ENCODE results near the gene KIAA0319L.
"Not testable (repeated sequence)": the region's sequence is repeated elsewhere in the genome, so short reads cannot be mapped to it uniquely, and the experiment has no call there.

The KIAA0319L gene

DNA sequence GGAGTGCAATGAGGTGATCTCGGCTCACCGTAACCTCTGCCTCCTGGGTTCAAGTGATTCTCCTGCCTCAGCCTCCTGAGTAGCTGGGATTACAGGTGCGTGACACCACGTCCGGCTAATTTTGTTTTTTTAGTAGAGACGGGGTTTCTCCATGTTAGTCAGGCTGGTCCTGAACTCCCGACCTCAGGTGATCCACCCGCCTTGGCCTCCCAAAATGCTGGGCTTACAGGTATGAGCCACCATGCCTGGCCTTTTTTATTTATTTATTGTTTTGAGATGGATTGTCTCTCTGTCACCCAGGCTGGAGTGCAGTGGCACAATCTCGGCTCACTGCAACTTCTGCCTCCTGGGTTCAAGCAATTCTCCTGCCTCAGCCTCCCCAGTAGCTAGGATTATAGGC, 24.4 kb upstream of the KIAA0319L start:
- not testable (repeated sequence) for DNase-seq (ENCODE audit: low read depth in 3 of 3, low spot score in 1 of 3)

DNA sequence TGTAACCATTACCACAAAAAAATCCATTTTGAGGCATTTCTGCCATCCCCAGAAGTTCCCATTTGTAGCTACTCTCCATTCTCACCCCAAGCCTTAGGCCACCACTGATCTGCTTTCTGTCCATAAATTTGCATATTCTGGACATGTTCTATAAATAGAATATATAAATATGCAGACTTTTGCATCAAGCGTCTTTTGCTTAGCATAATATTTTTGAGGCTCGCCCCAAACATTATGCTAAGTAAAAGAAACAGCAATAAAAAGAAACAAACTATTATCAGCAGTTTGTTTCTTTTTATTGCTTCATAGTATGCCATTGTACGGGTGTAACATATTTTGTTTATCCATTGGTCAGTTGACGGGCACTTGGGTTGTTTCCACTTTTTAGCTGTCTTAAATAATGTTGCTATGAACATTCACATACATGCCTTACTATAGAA, 23.8 kb upstream of the KIAA0319L start:
- no peak for DNase-seq (ENCODE audit: low read depth in 3 of 3, low spot score in 1 of 3)

DNA sequence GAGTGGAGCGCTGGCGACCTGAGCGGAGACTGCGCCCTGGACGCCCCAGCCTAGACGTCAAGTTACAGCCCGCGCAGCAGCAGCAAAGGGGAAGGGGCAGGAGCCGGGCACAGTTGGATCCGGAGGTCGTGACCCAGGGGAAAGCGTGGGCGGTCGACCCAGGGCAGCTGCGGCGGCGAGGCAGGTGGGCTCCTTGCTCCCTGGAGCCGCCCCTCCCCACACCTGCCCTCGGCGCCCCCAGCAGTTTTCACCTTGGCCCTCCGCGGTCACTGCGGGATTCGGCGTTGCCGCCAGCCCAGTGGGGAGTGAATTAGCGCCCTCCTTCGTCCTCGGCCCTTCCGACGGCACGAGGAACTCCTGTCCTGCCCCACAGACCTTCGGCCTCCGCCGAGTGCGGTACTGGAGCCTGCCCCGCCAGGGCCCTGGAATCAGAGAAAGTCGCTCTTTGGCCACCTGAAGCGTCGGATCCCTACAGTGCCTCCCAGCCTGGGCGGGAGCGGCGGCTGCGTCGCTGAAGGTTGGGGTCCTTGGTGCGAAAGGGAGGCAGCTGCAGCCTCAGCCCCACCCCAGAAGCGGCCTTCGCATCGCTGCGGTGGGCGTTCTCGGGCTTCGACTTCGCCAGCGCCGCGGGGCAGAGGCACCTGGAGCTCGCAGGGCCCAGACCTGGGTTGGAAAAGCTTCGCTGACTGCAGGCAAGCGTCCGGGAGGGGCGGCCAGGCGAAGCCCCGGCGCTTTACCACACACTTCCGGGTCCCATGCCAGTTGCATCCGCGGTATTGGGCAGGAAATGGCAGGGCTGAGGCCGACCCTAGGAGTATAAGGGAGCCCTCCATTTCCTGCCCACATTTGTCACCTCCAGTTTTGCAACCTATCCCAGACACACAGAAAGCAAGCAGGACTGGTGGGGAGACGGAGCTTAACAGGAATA, 20.1 kb upstream of the KIAA0319L start:
- peak in 2 of 3 donors; percentile 17 to 32 for DNase-seq (ENCODE audit: low read depth in 3 of 3, low spot score in 1 of 3)

DNA sequence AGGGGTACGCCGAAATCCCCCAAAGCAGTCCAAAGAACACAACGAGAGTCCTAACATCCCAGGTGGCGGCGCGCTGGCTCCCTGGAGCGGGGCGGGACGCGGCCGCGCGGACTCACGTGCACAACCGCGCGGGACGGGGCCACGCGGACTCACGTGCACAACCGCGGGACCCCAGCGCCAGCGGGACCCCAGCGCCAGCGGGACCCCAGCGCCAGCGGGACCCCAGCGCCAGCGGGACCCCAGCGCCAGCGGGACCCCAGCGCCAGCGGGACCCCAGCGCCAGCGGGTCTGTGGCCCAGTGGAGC, 19.5 kb upstream of the KIAA0319L start:
- DNase-seq (ENCODE audit: low read depth in 3 of 3, low spot score in 1 of 3) = not testable (repeated sequence)

DNA sequence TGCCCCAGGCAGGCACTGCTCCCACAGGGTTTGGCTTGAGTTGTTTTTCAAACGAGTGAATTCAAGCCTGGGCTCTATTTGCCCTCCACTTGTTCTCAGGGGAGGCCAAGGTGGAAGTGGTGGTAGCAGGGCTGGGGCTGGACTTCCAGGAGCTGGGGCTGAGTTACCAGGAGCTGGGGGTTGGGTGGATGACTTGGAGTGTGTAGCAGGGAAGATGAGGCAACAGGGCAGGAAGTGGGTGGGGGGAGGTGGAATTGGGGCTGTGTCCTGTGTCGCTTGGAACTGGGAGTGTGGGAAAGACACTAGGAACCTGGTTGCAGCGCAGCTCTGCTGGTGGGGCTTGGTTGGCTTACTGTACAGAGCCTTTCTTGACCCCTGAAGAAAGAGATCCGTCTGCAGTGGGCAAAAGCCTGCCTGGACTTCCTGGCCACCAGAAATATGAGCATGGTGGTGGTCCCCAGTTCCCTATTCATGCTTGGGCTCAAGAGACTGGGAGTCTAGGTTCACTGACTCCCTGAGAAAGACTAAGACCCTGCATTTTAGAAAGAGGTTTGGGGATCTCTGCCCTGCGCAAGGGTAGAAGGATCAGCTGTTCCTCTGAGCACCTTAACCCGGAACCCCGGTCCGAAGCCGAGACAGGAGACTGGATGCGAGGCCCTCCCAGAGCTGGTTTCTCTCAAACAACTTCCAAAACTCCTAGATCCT, 19.0 kb upstream of the KIAA0319L start:
- no peak for DNase-seq (ENCODE audit: low read depth in 3 of 3, low spot score in 1 of 3)

DNA sequence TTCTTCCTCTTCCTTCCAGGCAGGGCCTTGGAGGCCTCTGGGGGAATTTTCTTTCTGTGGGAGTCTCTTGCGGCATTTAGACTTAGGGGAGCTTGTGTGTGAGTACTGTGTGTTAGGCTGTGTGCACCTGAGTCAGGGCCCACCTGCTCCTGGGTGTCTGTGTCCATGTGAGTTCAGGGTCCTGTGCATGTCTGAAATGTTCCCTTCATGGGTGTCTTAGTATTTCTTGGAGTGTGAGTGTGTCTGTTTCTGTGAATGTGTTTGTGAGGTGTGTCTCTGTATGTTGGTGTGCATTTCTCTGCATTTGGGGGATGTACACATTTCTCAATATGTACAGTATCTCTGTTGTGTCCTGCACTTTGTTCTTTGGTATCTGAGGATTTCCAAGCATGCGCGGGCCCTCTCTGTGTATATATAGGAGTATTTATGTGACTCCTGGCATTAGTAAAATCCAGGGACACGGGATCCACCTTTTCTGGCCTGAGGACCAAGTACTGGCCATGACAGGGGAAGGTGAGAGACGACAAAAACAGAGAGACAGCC, 18.3 kb upstream of the KIAA0319L start:
- DNase-seq (ENCODE audit: low read depth in 3 of 3, low spot score in 1 of 3) = no peak

DNA sequence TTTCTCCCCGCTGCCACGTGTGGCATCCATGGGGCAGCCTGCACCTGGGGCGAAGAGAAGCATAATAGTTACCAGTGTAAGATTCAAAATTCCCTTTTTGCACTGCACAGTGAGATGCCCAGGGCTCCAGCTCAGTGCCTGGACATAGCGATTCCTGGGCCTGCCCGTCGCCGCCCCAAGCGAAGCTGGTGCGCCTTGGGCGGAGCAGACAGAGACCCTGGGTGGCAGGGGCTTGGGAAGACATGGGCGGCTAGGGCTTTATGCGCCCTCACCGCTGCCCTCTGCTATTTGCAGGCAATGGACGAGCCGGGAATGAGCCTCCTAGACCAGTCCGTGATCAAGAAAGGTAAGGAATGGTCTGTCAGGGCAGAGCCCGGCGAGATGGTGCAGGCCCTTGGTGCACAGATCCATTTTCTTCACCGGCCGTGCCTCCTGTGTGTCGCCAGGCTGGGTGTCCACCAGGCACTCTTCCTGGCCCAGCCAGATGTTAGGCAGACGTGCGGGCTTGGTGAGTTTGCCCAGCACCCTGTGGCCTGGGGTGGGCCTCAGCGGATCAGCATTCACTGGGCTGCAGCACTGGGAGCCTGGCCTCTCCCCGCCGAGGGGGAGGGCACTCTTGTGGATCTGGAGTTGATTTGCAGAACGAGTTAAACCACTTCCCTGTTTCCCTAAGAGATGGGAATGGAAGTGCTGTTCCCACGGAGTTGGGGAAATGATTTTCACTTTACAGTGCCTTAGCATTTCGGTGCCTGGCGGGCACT, 17.6 kb upstream of the KIAA0319L start:
- DNase-seq (ENCODE audit: low read depth in 3 of 3, low spot score in 1 of 3) = no peak

DNA sequence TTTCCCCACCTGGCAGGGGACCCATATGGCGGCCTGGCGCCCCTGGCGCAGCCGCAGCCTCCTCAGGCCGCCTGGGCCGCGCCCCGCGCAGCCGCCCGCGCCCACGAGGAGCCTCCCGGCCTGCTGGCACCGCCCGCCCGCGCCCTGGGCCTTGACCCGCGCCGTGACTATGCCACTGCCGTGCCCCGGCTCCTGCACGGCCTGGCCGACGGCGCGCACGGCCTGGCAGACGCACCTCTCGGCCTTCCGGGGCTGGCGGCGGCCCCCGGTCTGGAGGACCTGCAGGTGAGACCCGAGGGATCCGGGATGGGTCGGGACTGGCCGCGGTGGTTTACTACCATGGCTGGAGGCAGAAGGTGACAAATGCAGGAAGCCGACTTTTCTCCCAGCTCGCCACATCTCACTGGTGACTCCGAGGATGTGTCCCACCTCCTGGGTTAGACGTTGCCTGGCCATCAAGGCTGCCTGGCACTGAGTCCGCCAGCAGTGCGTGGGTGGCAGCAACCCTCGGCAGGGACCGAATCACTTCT, 17.0 kb upstream of the KIAA0319L start:
- no peak for DNase-seq (ENCODE audit: low read depth in 3 of 3, low spot score in 1 of 3)

DNA sequence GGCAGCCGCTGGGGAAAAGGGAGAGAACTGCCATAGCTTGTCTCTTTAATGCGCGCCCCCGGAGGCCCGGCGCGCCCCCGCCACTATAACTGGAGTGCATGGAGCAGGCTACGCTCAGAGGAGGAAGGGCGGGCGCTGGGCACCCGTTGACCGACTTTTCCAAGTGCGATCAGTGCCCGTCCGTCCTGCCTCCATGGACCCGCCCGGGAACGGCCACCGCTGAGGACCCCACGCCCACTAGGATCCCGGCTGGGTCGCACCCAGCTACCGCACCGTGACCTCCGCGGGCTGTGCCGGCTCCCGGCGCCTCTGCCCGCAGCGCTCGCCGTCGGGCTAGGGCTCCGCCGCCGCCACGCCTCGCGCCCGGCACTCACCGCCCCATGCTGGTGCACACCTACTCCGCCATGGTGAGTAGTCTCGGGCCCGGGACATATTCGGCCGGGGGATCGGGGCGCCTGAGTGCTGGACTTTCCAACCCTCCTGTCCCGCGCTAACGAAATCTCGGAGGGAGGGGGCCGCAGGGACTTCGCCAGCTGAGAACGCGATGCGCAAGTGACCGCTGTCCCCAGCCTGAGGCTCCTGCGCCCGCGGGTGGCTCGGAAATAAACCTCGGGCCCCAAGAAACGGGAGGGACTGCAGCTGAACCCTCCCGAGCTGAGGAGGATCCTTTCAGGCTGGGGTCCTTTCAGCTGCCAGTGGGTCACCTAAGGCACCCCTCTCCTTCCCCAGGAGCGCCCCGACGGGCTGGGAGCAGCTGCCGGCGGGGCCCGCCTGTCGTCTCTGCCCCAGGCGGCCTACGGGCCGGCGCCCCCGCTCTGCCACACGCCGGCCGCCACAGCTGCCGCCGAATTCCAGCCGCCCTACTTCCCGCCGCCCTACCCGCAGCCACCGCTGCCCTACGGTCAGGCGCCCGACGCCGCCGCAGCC, 16.3 kb upstream of the KIAA0319L start, which contains the start of gene TFAP2E:
Gene TFAP2E, plus strand, starts transcription at position 117 of the 927 bp plus-strand sequence. Its CDS starts 264 bp downstream, at position 381.
- DNase-seq (ENCODE audit: low read depth in 3 of 3, low spot score in 1 of 3) = no peak

DNA sequence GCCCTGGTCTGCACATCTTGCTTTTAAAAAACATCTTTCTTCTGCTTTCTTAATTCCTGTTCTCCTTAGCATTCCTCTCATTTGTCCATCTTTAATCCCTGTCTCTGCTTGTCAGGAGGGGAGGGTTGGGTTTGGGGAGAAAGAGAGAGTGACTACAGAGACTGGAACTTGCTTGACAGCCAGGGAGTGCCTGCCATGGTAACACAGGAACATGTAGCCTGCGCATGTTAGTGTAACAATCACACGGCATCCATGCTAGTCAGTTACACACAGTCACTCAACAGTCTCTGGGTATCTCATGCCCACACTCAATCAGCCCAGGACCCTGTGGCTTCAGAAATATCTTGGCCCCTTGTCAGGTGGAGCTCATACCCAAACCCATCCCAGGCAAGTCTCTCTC, 15.1 kb upstream of the KIAA0319L start:
- no peak for DNase-seq (ENCODE audit: low read depth in 3 of 3, low spot score in 1 of 3)

DNA sequence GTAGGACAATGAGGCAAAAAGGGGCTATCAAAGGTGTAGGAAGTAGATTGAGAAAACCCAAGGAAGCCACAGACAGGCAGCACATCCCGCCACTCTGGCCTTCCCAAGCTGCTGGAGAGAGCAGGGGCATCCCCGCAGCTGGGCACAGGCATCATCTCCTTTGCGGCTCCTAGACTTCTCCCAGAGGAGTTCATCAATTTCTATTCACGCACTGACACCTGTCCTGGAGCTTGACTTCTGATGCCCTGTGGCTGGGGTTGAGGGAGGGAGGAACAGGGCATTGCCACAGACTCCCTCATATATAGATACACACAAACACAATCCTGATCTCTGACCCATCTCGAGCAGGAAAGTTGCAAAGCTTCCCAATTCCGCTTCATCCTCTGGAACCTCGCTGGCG, 14.1 kb upstream of the KIAA0319L start:
- no peak for DNase-seq (ENCODE audit: low read depth in 3 of 3, low spot score in 1 of 3)

DNA sequence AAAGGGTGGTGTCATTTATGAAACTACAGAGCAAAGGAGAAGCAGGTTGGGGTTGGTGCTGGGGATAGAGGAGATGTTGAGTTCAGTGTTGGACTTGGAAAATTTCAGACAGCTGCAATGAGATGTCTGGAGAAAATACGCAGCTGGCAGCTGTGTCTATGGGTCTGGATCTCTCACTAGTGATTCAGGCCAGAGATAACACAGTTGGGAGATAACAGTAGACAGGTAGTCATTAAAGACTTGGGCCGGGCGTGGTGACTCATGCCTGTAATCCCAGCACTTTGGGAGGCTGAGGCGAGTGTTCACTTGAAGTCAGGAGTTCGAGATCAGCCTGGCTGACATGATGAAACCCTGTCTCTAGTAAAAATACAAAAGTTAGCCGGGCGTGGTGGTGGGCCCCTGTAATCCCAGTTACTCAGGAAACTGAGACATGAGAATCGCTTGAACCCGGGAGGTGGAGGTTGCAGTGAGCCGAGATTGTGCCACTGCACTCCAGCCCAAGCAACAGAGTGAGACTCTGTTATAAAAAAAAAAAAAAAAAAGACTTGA, 13.5 kb upstream of the KIAA0319L start:
- DNase-seq (ENCODE audit: low read depth in 3 of 3, low spot score in 1 of 3) = no peak

DNA sequence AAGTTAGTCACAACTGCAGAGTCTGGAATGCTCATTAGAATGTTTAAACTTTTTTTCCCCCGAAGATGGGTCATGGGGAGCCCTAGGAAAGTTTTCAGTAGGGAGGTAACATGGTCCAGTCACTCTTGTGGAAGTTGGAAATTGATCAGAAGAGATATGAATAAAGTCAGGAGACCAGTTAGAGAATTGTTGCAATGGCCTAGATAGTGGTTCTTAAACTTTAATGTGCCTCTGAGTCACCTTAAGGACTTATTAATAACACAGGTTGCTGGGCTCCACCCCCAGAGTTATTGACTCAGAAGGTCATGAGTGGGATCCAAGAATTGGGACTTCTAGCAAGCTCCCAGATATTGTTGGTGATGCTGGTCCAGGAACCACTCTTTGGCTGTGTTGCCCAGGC, 12.7 kb upstream of the KIAA0319L start:
- no peak for DNase-seq (ENCODE audit: low read depth in 3 of 3, low spot score in 1 of 3)

DNA sequence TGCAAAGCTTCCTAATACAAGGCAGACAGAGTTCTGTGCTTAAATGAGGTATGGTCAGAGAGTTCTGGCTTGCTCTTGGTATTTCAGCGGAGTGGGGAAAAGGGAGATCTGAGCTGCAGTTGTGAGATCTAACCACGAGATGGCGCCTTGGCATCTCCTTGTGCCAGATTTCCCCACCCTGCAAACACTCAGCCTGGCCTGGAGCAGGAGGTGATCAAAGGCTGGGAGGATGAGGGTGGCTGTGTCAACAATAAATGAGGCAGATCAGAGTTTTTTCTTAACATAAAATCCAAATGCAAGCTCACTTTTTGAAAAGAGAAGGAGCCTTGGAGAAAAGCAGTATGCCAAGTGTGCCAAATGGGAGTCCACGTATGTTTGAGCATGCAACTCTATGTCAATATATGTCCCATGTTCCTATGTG, 11.8 kb upstream of the KIAA0319L start:
- peak in 2 of 3 donors; percentile 21 to 49 for DNase-seq (ENCODE audit: low read depth in 3 of 3, low spot score in 1 of 3)

DNA sequence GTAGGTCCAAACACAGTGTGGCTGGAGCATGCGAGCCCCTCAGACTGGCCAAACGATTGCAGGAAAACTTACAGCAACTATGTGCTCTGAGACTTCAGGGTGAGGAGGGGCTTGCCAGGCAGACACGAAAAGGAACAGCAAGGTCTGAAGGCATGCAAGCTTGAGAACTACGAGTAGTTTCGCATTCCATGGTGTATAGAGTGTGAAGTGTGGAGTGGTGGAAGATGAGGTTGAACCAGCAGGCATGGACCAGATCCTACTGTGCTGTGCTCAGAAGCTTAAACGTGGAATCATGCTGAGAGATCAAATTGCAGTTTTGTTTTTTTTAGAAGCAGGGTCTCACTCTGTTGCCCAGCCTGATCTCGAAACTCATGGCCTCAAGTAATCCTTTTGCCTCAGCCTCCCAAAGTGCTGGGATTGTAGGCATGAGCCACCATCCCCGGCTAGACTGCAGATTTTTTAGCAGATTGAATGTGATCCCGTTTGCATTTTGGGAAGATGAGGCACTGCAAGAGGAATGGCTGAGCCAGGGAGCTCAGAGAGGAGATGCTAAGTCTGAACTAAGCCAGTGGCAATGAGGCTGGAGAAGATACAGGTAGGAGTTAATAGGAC, 10.8 kb upstream of the KIAA0319L start:
- no peak for DNase-seq (ENCODE audit: low read depth in 3 of 3, low spot score in 1 of 3)

DNA sequence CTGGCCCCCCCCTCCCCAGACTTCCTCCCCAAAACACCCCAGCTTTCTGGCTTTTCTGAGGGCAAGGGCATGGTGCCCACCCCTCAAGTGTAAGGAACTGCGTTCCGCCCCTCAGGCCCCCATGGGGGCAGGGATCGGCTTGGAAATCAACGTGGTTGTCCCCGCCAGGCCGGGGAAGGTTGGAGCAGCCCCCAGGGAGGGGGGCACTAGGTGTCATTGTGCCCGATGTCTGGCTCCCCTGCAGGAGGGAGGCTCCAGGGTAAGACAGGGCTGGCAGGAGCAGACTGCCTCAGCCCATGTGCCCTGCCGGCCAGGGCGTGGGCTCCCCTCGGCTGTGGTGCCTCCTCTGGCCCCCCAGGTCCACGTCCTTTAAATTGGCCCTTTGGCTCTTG, 8.5 kb upstream of the KIAA0319L start:
- DNase-seq (ENCODE audit: low read depth in 3 of 3, low spot score in 1 of 3) = no peak

DNA sequence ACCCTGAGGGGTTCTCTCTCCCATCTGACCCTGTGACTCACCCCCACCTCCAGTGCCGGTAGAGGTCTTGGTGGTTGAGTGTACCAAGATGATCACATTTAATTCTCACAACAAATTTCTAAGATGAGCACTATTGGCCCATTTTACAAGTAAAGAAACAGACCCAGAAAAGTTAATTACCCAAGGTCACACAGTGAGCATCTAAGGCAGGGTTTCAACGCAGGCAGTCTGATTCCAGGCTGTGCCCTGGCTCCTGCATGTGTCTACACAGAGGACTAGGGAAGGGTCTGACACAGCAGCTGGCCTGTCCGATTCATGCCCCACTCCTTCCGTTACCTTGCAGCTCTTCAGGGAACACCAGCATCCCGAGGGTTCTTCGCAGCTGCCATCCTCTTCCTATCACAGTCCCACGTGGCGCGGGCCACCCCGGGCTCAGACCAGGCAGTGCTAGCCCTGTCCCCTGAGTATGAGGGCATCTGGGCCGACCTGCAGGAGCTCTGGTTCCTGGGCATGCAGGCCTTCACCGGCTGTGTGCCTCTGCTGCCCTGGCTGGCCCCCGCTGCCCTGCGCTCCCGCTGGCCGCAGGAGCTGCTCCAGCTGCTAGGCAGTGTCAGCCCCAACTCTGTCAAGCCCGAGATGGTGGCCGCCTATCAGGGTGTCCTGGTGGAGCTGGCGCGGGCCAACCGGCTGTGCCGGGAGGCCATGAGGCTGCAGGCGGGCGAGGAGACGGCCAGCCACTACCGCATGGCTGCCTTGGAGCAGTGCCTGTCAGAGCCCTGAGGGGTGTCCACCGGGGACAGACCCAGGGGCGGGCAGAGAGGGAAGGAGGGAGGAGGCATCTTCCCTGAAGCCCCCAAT, 7.9 kb upstream of the KIAA0319L start:
- no peak for DNase-seq (ENCODE audit: low read depth in 3 of 3, low spot score in 1 of 3)
